GM12872 (cell line): ENCODE results near the gene COL21A1.

Experiments
- TF ChIP-seq, protein P1 (sequence below): IDR thresholded peaks from 3 replicates; pipeline ENCODE4 v1.5.1; 2011; ENCODE audit warnings: low read depth, mild to moderate bottlenecking, low read length, moderate library complexity; ENCODE audit not compliant: insufficient read depth

The COL21A1 gene

DNA sequence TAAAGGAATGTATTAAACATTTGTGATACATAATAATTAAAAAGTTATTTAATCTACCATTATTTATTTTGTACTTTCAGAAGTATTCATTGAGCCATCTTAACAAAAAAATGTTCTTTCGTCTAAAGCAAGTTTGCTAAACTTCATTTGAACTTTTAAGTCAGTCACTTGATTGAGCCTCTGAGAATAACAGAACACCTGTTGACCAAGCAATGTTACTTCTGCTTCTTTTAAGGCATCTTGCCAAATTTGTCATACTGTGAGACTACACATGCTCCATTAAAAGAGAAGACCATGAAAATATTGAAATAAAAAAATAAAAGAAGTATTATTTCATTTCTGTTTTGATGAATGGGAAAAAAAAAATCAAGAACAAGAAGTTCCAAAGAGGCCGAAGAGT is 230.2 kb downstream of the COL21A1 start:
- TF ChIP-seq, protein P1, sequence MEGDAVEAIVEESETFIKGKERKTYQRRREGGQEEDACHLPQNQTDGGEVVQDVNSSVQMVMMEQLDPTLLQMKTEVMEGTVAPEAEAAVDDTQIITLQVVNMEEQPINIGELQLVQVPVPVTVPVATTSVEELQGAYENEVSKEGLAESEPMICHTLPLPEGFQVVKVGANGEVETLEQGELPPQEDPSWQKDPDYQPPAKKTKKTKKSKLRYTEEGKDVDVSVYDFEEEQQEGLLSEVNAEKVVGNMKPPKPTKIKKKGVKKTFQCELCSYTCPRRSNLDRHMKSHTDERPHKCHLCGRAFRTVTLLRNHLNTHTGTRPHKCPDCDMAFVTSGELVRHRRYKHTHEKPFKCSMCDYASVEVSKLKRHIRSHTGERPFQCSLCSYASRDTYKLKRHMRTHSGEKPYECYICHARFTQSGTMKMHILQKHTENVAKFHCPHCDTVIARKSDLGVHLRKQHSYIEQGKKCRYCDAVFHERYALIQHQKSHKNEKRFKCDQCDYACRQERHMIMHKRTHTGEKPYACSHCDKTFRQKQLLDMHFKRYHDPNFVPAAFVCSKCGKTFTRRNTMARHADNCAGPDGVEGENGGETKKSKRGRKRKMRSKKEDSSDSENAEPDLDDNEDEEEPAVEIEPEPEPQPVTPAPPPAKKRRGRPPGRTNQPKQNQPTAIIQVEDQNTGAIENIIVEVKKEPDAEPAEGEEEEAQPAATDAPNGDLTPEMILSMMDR: no peak

DNA sequence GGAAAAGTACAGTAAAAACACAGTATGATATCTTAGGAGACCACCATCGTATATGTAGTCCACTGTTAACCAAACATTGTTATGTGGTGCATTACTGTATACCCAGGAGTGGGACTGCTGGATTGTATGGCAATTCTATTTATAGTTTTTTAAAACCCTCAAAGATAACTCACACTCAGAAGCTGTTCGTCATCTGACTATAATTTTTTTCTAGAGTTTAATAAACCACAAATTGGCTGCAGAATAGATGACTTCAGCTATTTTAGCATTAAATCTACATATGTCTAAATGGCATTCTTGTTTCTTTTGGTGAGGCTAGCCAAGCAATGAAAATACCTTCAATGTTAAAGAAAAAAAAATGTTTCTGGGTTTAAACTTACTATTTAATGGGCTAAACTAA is 237.7 kb downstream of the COL21A1 start:
- TF ChIP-seq, protein P1: no peak
